ENCODE results near the gene MRRF. TPM values are rescaled to one million over a fixed set of nuclear protein-coding genes. Genes with fewer than 3 reads are reported as not detected.
"Not testable (repeated sequence)": the region's sequence is repeated elsewhere in the genome, so short reads cannot be mapped to it uniquely, and the experiment has no call there.

The MRRF gene
- total and polyA plus RNA-seq, 8 donors: 7.1 to 98.6 (median 26.4) TPM

DNA sequence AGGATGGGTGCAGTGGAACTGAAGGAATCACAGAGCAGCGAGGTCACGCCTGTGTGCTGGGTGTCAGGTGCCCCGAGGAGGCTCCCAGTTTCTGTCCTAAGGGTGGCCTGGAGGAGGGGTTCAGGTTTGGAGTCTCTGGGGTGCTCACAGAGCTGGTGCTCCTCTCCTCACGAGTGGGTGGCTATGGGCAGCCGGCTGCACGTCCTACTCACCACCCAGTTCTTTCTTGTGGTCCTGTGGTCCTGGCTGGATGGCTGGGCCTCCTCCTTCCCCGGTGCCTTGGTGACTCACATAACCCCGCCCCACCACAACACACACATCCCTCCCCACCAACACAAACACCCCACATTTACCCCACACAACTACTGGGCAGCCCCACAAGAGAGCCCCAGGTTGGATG lies 96.2 kb downstream of the MRRF start:
- intact Hi-C loops (cut with DNase I; ENCODE audit: low total_unique reads): no loop called here
- Histone ChIP-seq H3K27ac (no peak overlapping the region), H3K4me3 (no peak overlapping the region), H3K36me3 (no peaks in the 10 kb centered on the region), H3K4me1 (no peaks in the 10 kb centered on the region), H3K27me3 (no peaks in the 10 kb centered on the region), H3K9me3 (no peaks in the 10 kb centered on the region)
- TF ChIP-seq POLR2A (IDR thresholded peaks at IDR 0.05): no peak
- TF ChIP-seq, protein P1, sequence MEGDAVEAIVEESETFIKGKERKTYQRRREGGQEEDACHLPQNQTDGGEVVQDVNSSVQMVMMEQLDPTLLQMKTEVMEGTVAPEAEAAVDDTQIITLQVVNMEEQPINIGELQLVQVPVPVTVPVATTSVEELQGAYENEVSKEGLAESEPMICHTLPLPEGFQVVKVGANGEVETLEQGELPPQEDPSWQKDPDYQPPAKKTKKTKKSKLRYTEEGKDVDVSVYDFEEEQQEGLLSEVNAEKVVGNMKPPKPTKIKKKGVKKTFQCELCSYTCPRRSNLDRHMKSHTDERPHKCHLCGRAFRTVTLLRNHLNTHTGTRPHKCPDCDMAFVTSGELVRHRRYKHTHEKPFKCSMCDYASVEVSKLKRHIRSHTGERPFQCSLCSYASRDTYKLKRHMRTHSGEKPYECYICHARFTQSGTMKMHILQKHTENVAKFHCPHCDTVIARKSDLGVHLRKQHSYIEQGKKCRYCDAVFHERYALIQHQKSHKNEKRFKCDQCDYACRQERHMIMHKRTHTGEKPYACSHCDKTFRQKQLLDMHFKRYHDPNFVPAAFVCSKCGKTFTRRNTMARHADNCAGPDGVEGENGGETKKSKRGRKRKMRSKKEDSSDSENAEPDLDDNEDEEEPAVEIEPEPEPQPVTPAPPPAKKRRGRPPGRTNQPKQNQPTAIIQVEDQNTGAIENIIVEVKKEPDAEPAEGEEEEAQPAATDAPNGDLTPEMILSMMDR (IDR thresholded peaks at IDR 0.05): no peak
- no peak for TF ChIP-seq POLR2AphosphoS5 (IDR thresholded peaks at IDR 0.05)
- WGBS, 5 donors: 71 to 80% (median 74%) methylated on average over 7 to 8 of the region's 8 CpGs
- no peak for DNase-seq

DNA sequence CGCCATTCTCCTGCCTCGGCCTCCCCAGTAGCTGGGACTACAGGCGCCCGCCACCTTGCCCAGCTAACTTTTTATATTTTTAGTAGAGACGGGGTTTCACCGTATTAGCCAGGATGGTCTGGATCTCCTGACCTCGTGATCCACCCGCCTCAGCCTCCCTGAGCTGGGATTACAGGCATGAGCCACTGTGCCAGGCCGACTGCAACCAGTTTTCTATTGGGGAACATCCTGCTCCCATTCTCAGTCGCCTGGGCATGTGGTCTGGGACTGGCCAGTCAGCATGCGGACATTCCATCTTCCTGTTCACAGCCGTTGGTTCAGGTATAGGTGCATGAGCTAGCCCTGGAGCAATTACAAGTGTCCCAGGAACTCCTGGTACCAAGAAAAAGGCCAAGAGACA lies 98.4 kb downstream of the MRRF start:
- DNase-seq; H3K36me3 ChIP-seq; H3K27ac ChIP-seq; H3K9me3 ChIP-seq; H3K4me3 ChIP-seq; intact Hi-C loops (cut with DNase I; ENCODE audit: low total_unique reads); H3K4me1 ChIP-seq; H3K27me3 ChIP-seq: not testable (repeated sequence)
- 92 to 95% (median 94%) methylated on average over 12 of the region's 12 CpGs for WGBS, 5 donors

DNA sequence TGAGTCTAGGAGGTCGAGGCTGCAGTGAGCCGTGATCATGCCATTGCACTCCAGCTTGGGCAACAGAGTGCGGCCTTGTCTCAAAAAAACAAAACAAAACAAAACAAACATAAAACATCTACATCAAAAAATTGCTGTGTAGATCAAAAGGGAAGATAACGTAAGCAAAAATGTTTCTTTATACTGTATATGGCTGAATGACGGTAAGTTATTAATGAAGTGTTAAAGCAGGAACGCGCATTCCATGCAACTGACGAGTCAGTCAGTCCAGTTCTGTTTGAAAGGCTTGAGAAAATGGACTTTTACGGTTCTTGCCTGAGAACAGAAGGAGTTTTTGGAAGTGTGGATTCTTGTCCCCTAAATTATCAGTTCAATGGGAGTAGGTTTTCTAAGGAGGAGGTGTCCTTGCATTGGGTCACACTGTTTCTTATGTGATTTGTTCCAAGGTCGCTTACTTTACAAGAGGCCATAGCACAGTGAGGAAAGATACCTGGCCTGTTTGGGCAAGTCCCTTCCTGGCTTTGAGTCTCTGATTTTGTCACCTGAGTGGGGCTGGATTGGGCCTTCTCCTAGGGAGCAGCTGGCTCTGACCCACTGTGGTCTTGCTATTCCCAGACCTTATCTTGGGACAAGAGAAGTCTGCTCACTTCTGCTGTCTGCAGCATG lies 99.6 kb downstream of the MRRF start:
- H3K9me3 ChIP-seq: no peaks in the 10 kb centered on the region
- DNase-seq: no peak
- H3K27ac ChIP-seq: no peak overlapping the region
- TF ChIP-seq POLR2AphosphoS5 (IDR thresholded peaks at IDR 0.05): no peak
- TF ChIP-seq, protein P1 (IDR thresholded peaks at IDR 0.05): no peak
- TF ChIP-seq EP300 (IDR thresholded peaks at IDR 0.05): no peak
- TF ChIP-seq POLR2A (IDR thresholded peaks at IDR 0.05): no peak
- no peaks in the 10 kb centered on the region for H3K27me3 ChIP-seq
- no peak overlapping the region for H3K4me3 ChIP-seq
- H3K4me1 ChIP-seq: peaks cover 0 to 6% (median 0%) of the 10 kb centered on the region in 4 donors
- no peaks in the 10 kb centered on the region for H3K36me3 ChIP-seq
- intact Hi-C loops (cut with DNase I; ENCODE audit: low total_unique reads): no loop called here
- 87 to 94% (median 90%) methylated on average over 10 of the region's 10 CpGs for WGBS, 5 donors

DNA sequence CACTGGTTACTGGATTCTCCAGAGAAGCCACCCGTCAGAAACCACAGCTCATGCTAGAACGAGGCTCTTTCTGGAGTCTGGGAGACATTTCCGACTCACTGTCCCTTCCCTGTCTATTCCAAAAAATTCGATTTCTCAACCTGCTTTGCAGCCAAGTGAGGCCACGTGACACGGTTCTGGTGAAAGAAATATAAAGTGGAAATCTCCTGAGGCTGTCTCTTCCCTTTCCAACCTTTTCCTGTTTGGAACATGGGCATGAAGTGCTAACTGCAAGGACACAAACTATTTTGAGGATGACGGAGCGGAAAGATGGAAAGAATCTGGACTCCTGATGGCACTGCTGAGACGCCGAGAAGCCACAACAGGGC lies 100.1 kb downstream of the MRRF start:
- TF ChIP-seq POLR2AphosphoS5 (IDR thresholded peaks at IDR 0.05) (no peak), EP300 (IDR thresholded peaks at IDR 0.05) (no peak), POLR2A (IDR thresholded peaks at IDR 0.05) (no peak)
- TF ChIP-seq, protein P1 (IDR thresholded peaks at IDR 0.05): no peak
- H3K27ac ChIP-seq: no peak overlapping the region
- no peaks in the 10 kb centered on the region for H3K9me3 ChIP-seq
- intact Hi-C loops (cut with DNase I; ENCODE audit: low total_unique reads): no loop called here
- 72 to 88% (median 82%) methylated on average over 10 of the region's 10 CpGs for WGBS, 5 donors
- H3K27me3 ChIP-seq: no peaks in the 10 kb centered on the region
- H3K4me3 ChIP-seq: no peak overlapping the region
- no peak for DNase-seq
- H3K36me3 ChIP-seq: no peaks in the 10 kb centered on the region
- H3K4me1 ChIP-seq: peaks cover 0 to 6% (median 0%) of the 10 kb centered on the region in 4 donors

DNA sequence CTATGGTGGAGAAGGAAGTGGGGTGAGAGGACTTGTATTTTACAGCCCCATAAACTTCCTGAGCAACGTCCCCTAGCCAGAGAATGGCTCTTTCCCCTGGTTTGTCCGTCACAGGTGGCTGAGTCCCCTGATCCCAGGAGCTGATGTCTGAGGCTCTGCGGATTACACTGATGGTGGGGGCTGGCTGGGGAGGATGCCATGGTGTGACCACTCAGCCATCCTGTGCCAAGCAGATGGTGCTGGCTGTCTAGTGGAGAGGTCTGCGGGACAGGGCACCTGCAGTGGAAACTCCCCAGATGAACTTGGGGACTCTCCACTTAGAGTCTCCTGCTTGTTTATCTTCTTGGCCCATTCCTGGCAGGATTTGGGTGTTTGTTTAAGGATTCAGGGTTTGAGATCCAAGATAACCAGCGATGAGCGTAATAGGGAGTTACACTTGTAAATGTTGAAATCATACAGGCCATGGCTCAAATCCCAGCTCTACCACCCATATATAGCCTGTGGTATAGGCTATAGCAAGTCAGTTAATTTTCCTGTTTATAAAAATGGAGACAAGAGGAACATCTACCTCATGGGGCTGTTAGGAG lies 101.5 kb downstream of the MRRF start:
- DNase-seq: no peak
- Histone ChIP-seq H3K36me3 (no peaks in the 10 kb centered on the region), H3K9me3 (no peaks in the 10 kb centered on the region), H3K4me1 (peaks cover 9 to 17% (median 11%) of the 10 kb centered on the region in 4 donors), H3K27me3 (no peaks in the 10 kb centered on the region), H3K4me3 (no peak overlapping the region), H3K27ac (peak overlapping the region in 2 of 5 donors; percentile 18 to 20)
- TF ChIP-seq EP300 (IDR thresholded peaks at IDR 0.05) (no peak), POLR2AphosphoS5 (IDR thresholded peaks at IDR 0.05) (no peak)
- TF ChIP-seq, protein P1 (IDR thresholded peaks at IDR 0.05): no peak
- intact Hi-C loops (cut with DNase I; ENCODE audit: low total_unique reads): no loop called here
- 65 to 76% (median 70%) methylated on average over 6 of the region's 6 CpGs for WGBS, 5 donors

Measured in stomach (tissue), 9 donors.